Erythroblast (primary cell): Measurements from ENCODE around the gene ADGRL1.
"Not testable (repeated sequence)": the region's sequence is repeated elsewhere in the genome, so short reads cannot be mapped to it uniquely, and the experiment has no call there.

ENCODE experiments used
- GATA1 ChIP-seq: IDR thresholded peaks from 2 replicates; pipeline ENCODE4 v1.6.1; 2011; ENCODE audit warnings: low read depth, mild to moderate bottlenecking, control low read depth, low read length, moderate library complexity
- POLR2A ChIP-seq: IDR thresholded peaks from 2 replicates; pipeline ENCODE4 v1.6.1; 2011; ENCODE audit warnings: mild to moderate bottlenecking, low read length

DNA sequence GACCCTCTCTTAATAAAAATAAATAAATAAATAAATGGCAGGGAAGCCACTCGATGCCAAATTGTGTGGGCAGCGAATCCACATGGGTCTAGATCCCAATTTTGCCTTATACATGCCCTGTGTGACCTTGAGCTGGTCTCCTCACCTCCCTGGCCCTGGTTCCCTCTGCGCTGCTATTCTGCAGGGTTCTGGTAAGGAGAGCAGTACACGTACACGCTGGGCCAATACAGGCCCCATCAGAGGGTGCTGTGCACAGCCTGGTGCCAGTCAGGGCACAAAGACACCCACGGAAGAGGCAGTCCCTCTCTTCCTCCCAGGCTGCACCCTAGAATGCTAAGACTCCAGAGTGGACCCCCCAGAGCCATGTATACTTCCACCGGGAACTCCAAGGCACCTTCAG, 17.9 kb downstream of the ADGRL1 start:
- TF ChIP-seq POLR2A, GATA1: not testable (repeated sequence)
